K562 (cell line): ENCODE results near the gene PCP2. TPM values are rescaled to one million over a fixed set of nuclear protein-coding genes. Genes with fewer than 3 reads are reported as not detected.

Experiments used
- ARID1B ChIP-seq: fragments of 450-650 bp; IDR thresholded peaks from 2 replicates; pipeline ENCODE4 v1.6.1; 2016; ENCODE audit warnings: antibody characterized with exemption, mild to moderate bottlenecking, inconsistent platforms
- BRCA1 ChIP-seq, 2 experiments: fragments of 450-650 bp in 1 of 2; sonication (generic) in 1 of 2; formaldehyde crosslinking in 1 of 2; IDR thresholded peaks; 2 replicates each; pipeline versions ENCODE4 v1.5.0 to v1.6.1; 2017 to 2020; ENCODE audit warnings: mild to moderate bottlenecking in 1 of 2, missing genetic modification reagents in 1 of 2
- MBD2 ChIP-seq: sonication (generic); IDR thresholded peaks from 2 replicates; pipeline ENCODE4 v1.6.1; 2016; ENCODE audit warnings: low read depth, borderline replicate concordance
- RNF219 ChIP-seq: fragments of 250-450 bp; sonication (Bioruptor Pico); IDR thresholded peaks from 2 replicates; pipeline ENCODE4 v1.5.0; 2022; ENCODE audit warnings: mild to moderate bottlenecking
- ZBTB40 ChIP-seq, 2 experiments: fragments of 450-650 bp in 1 of 2; sonication (generic) in 1 of 2; formaldehyde crosslinking in 1 of 2; IDR thresholded peaks; 2 replicates each; pipeline versions ENCODE4 v1.7.1 to v1.9.0; 2016 to 2022; ENCODE audit warnings: inconsistent platforms in 1 of 2, mild to moderate bottlenecking in 1 of 2, missing genetic modification reagents in 1 of 2
- ZFP30 ChIP-seq: fragments of 250-450 bp; sonication (Bioruptor Pico); IDR thresholded peaks from 2 replicates; pipeline ENCODE4 v1.8.0; 2022; ENCODE audit warnings: moderate library complexity, mild to moderate bottlenecking, inconsistent platforms, borderline replicate concordance
- polyA plus RNA-seq, 8 experiments: library from polyadenylated mRNA; depleted of rRNA in 4 of 8; stranded (reverse) in 5 of 8; unstranded in 3 of 8; fragments of >200 nt; fragmentation: Nextera tagmentation in 2 of 8; fragmentation: Illumina TruSeq in 1 of 8; extraction: Ambion mirVana in 2 of 8; extraction: Trizol in 1 of 8; gene quantifications; 2 replicates each; pipeline versions ENCODE4 v1.2.1 to v1.2.3, GENCODE V29; 2011 to 2014; ENCODE audit warnings: inconsistent platforms in 1 of 8, missing spikeins in 1 of 8
- total RNA-seq, 7 experiments: library from RNA; depleted of rRNA in 6 of 7; stranded (reverse); fragments of >200 nt in 6 of 7; fragmentation: Illumina TruSeq in 2 of 7; extraction: Trizol in 2 of 7; gene quantifications; 2 replicates each; pipeline versions ENCODE4 v1.2.1 to v1.2.3, GENCODE V29; 2011 to 2021; ENCODE audit warnings: low replicate concordance in 1 of 7
- TF ChIP-seq, protein P1 (sequence below), 2 experiments: IDR thresholded peaks; 2 replicates each; pipeline ENCODE4 v1.6.1; 2012; ENCODE audit warnings: improper control_type of control experiment in 2 of 2, low read depth in 2 of 2, low read length in 2 of 2, borderline replicate concordance in 1 of 2
- TF ChIP-seq, protein P2 (sequence below): sonication (generic); formaldehyde crosslinking; IDR thresholded peaks from 2 replicates; pipeline ENCODE4 v1.8.0; 2022; ENCODE audit warnings: missing genetic modification reagents, mild to moderate bottlenecking, borderline replicate concordance

PCP2 gene
- total and polyA plus RNA-seq, 9 of the 15 experiments (the other 6 are each of a cell fraction or from before 2014, with no cell fraction given): 0.17 to 1.3 (median 0.49) TPM; not detected in 3

GRCh38 chr19:7637374-7638256 lies 4.1 kb upstream of the PCP2 start (continued):
- TF ChIP-seq, protein P1, sequence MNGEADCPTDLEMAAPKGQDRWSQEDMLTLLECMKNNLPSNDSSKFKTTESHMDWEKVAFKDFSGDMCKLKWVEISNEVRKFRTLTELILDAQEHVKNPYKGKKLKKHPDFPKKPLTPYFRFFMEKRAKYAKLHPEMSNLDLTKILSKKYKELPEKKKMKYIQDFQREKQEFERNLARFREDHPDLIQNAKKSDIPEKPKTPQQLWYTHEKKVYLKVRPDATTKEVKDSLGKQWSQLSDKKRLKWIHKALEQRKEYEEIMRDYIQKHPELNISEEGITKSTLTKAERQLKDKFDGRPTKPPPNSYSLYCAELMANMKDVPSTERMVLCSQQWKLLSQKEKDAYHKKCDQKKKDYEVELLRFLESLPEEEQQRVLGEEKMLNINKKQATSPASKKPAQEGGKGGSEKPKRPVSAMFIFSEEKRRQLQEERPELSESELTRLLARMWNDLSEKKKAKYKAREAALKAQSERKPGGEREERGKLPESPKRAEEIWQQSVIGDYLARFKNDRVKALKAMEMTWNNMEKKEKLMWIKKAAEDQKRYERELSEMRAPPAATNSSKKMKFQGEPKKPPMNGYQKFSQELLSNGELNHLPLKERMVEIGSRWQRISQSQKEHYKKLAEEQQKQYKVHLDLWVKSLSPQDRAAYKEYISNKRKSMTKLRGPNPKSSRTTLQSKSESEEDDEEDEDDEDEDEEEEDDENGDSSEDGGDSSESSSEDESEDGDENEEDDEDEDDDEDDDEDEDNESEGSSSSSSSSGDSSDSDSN (IDR thresholded peaks at IDR 0.05; ENCODE audit: borderline replicate concordance in 1 of 2, low read depth in 2 of 2, low read length in 2 of 2): peak in 1 of 2 experiments; percentile 64; a peak in 1 of 4 replicates
- TF ChIP-seq ZFP30 (CRISPR knock-in tag) (no peak), MBD2 (peak; percentile 47; the same call in 1 of the 2 replicates), RNF219 (CRISPR knock-in tag) (no peak), BRCA1 (IDR thresholded peaks at IDR 0.05) (no peak), BRCA1 (CRISPR knock-in tag; IDR thresholded peaks at IDR 0.05) (no peak), ZBTB40 (IDR thresholded peaks at IDR 0.05) (peak; percentile 85), ZBTB40 (CRISPR knock-in tag; IDR thresholded peaks at IDR 0.05) (no peak), ARID1B (peak; percentile 75)
- TF ChIP-seq, protein P2, sequence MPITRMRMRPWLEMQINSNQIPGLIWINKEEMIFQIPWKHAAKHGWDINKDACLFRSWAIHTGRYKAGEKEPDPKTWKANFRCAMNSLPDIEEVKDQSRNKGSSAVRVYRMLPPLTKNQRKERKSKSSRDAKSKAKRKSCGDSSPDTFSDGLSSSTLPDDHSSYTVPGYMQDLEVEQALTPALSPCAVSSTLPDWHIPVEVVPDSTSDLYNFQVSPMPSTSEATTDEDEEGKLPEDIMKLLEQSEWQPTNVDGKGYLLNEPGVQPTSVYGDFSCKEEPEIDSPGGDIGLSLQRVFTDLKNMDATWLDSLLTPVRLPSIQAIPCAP (CRISPR knock-in tag): no peak
